ENCODE results near the gene LIPN. TPM values are rescaled to one million over a fixed set of nuclear protein-coding genes. Genes with fewer than 3 reads are reported as not detected.

Gene LIPN
- total RNA-seq, 6 experiments from 2014 or later, result 0.25 to 0.29 TPM; not detected in 4

GRCh38 chr10:88813200-88813599 is 53.4 kb downstream of the LIPN start:
- WGBS (ENCODE audit: insufficient coverage, low coverage, low lambda C conversion rate, missing lambda C conversion rate), result 65% methylated on average over 2 of the region's 6 CpGs
- no peak for ATAC-seq
- TF ChIP-seq POLR2A (IDR thresholded peaks at IDR 0.05), result no peak
- TF ChIP-seq, protein P1, sequence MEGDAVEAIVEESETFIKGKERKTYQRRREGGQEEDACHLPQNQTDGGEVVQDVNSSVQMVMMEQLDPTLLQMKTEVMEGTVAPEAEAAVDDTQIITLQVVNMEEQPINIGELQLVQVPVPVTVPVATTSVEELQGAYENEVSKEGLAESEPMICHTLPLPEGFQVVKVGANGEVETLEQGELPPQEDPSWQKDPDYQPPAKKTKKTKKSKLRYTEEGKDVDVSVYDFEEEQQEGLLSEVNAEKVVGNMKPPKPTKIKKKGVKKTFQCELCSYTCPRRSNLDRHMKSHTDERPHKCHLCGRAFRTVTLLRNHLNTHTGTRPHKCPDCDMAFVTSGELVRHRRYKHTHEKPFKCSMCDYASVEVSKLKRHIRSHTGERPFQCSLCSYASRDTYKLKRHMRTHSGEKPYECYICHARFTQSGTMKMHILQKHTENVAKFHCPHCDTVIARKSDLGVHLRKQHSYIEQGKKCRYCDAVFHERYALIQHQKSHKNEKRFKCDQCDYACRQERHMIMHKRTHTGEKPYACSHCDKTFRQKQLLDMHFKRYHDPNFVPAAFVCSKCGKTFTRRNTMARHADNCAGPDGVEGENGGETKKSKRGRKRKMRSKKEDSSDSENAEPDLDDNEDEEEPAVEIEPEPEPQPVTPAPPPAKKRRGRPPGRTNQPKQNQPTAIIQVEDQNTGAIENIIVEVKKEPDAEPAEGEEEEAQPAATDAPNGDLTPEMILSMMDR (IDR thresholded peaks at IDR 0.05), result no peak

GRCh38 chr10:88819290-88819689 is 59.5 kb downstream of the LIPN start:
- H3K27me3 ChIP-seq, result no peaks in the 10 kb centered on the region

More at GRCh38 chr10:88813200-88813599, 53.4 kb downstream of the LIPN start:
- H3K4me3 ChIP-seq, result no peak overlapping the region
- H3K4me1 ChIP-seq, result no peaks in the 10 kb centered on the region
- no peak for DNase-seq
- intact Hi-C loops (cut with DNase I), result loop anchor here in 1 of 2 donors (10.0 kb wide), 1 partner anchor 128 kb away; no protein-coding TSS in a partner anchor
- no peaks in the 10 kb centered on the region for H3K36me3 ChIP-seq
- no peaks in the 10 kb centered on the region for H3K9me3 ChIP-seq
- no peaks in the 10 kb centered on the region for H3K27me3 ChIP-seq
- H3K27ac ChIP-seq, result no peak overlapping the region

GRCh38 chr10:88820748-88821401 is 61.1 kb downstream of the LIPN start:
- Histone ChIP-seq H3K4me3 (no peak overlapping the region), H3K27me3 (no peaks in the 10 kb centered on the region), H3K4me1 (no peaks in the 10 kb centered on the region), H3K27ac (no peak overlapping the region), H3K9me3 (no peaks in the 10 kb centered on the region), H3K36me3 (no peaks in the 10 kb centered on the region)
- TF ChIP-seq POLR2A (IDR thresholded peaks at IDR 0.05), result no peak
- TF ChIP-seq, protein P1 (IDR thresholded peaks at IDR 0.05), result no peak
- DNase-seq, result no peak
- ATAC-seq, result no peak
- intact Hi-C loops (cut with DNase I), result no loop called here

More at GRCh38 chr10:88819290-88819689, 59.5 kb downstream of the LIPN start:
- no peak for ATAC-seq
- intact Hi-C loops (cut with DNase I), result loop anchor here in 1 of 2 donors (10.0 kb wide), 1 partner anchor 134 kb away; no protein-coding TSS in a partner anchor
- no peaks in the 10 kb centered on the region for H3K9me3 ChIP-seq
- no peak for TF ChIP-seq POLR2A (IDR thresholded peaks at IDR 0.05)
- TF ChIP-seq, protein P1 (IDR thresholded peaks at IDR 0.05), result no peak
- DNase-seq, result no peak
- WGBS (ENCODE audit: insufficient coverage, low coverage, low lambda C conversion rate, missing lambda C conversion rate), result 82% methylated on average over 3 of the region's 3 CpGs
- H3K4me3 ChIP-seq, result no peak overlapping the region
- H3K4me1 ChIP-seq, result no peaks in the 10 kb centered on the region
- no peak overlapping the region for H3K27ac ChIP-seq
- no peaks in the 10 kb centered on the region for H3K36me3 ChIP-seq

GRCh38 chr10:88826388-88826787 is 66.6 kb downstream of the LIPN start:
- DNase-seq, result no peak

More at GRCh38 chr10:88826388-88826787, 66.6 kb downstream of the LIPN start:
- no peak for ATAC-seq
- Histone ChIP-seq H3K27me3 (no peaks in the 10 kb centered on the region), H3K36me3 (no peaks in the 10 kb centered on the region), H3K4me3 (no peak overlapping the region), H3K9me3 (no peaks in the 10 kb centered on the region), H3K27ac (no peak overlapping the region), H3K4me1 (peaks cover 0 to 6% (median 0%) of the 10 kb centered on the region in 4 donors)
- WGBS (ENCODE audit: insufficient coverage, low coverage, low lambda C conversion rate, missing lambda C conversion rate), result 70% methylated on average over 4 of the region's 4 CpGs
- no peak for TF ChIP-seq POLR2A (IDR thresholded peaks at IDR 0.05)
- TF ChIP-seq, protein P1 (IDR thresholded peaks at IDR 0.05), result no peak
- intact Hi-C loops (cut with DNase I), result no loop called here

Data from right lobe of liver (tissue), 6 donors.